Measurements from ENCODE around the gene AKAP12.

The AKAP12 gene

GRCh38 chr6:151255811-151256210 lies 16.0 kb downstream of the AKAP12 start:
- Histone ChIP-seq H3K4me3 (ENCODE audit: low read depth, low read length) (no peak overlapping the region), H2AFZ (no peak overlapping the region), H3K4me1 (no peaks in the 10 kb centered on the region), H3K27ac (no peak overlapping the region), H3K79me2 (no peaks in the 10 kb centered on the region), H3K27me3 (ENCODE audit: control insufficient read depth, insufficient read depth, low read length) (no peaks in the 10 kb centered on the region), H3K9ac (no peak overlapping the region), H3K4me2 (ENCODE audit: low read length) (no peak overlapping the region), H3K9me3 (ENCODE audit: control insufficient read depth, low read length) (no peaks in the 10 kb centered on the region), H3K36me3 (ENCODE audit: control insufficient read depth, insufficient read depth, low read length) (no peaks in the 10 kb centered on the region)
- no peak for TF ChIP-seq CTCF (IDR thresholded peaks at IDR 0.05)

GRCh38 chr6:151257985-151258445 lies 18.2 kb downstream of the AKAP12 start:
- H2AFZ ChIP-seq = no peak overlapping the region
- H3K4me1 ChIP-seq = no peaks in the 10 kb centered on the region
- no peak overlapping the region for H3K4me3 ChIP-seq (ENCODE audit: low read depth, low read length)
- no peaks in the 10 kb centered on the region for H3K36me3 ChIP-seq (ENCODE audit: control insufficient read depth, insufficient read depth, low read length)
- H3K4me2 ChIP-seq (ENCODE audit: low read length) = no peak overlapping the region
- H3K79me2 ChIP-seq = no peaks in the 10 kb centered on the region
- TF ChIP-seq CTCF (IDR thresholded peaks at IDR 0.05) = no peak
- H3K9me3 ChIP-seq (ENCODE audit: control insufficient read depth, low read length) = no peaks in the 10 kb centered on the region
- H3K9ac ChIP-seq = no peak overlapping the region
- no peak overlapping the region for H3K27ac ChIP-seq
- no peaks in the 10 kb centered on the region for H3K27me3 ChIP-seq (ENCODE audit: control insufficient read depth, insufficient read depth, low read length)

GRCh38 chr6:151260205-151260604 lies 20.4 kb downstream of the AKAP12 start:
- Histone ChIP-seq H2AFZ (no peak overlapping the region), H3K4me3 (ENCODE audit: low read depth, low read length) (no peak overlapping the region), H3K27me3 (ENCODE audit: control insufficient read depth, insufficient read depth, low read length) (no peaks in the 10 kb centered on the region), H3K79me2 (no peaks in the 10 kb centered on the region), H3K4me2 (ENCODE audit: low read length) (no peak overlapping the region), H3K9ac (no peak overlapping the region), H3K27ac (no peak overlapping the region), H3K4me1 (no peaks in the 10 kb centered on the region), H3K36me3 (ENCODE audit: control insufficient read depth, insufficient read depth, low read length) (no peaks in the 10 kb centered on the region), H3K9me3 (ENCODE audit: control insufficient read depth, low read length) (no peaks in the 10 kb centered on the region)
- no peak for TF ChIP-seq CTCF (IDR thresholded peaks at IDR 0.05)

GRCh38 chr6:151263035-151263434 lies 23.3 kb downstream of the AKAP12 start:
- TF ChIP-seq CTCF (IDR thresholded peaks at IDR 0.05) = no peak
- no peak overlapping the region for H3K4me3 ChIP-seq (ENCODE audit: low read depth, low read length)
- no peak overlapping the region for H2AFZ ChIP-seq
- no peak overlapping the region for H3K27ac ChIP-seq
- no peaks in the 10 kb centered on the region for H3K9me3 ChIP-seq (ENCODE audit: control insufficient read depth, low read length)
- H3K79me2 ChIP-seq = no peaks in the 10 kb centered on the region
- no peaks in the 10 kb centered on the region for H3K27me3 ChIP-seq (ENCODE audit: control insufficient read depth, insufficient read depth, low read length)
- H3K36me3 ChIP-seq (ENCODE audit: control insufficient read depth, insufficient read depth, low read length) = no peaks in the 10 kb centered on the region
- H3K9ac ChIP-seq = no peak overlapping the region
- H3K4me1 ChIP-seq = no peaks in the 10 kb centered on the region
- H3K4me2 ChIP-seq (ENCODE audit: low read length) = no peak overlapping the region

- no peak overlapping the region for H3K9ac ChIP-seq
- no peak overlapping the region for H3K27ac ChIP-seq
- H2AFZ ChIP-seq = no peak overlapping the region
- no peaks in the 10 kb centered on the region for H3K9me3 ChIP-seq (ENCODE audit: control insufficient read depth, low read length)
- H3K4me1 ChIP-seq = no peaks in the 10 kb centered on the region
- H3K4me3 ChIP-seq (ENCODE audit: low read depth, low read length) = no peak overlapping the region
- no peaks in the 10 kb centered on the region for H3K36me3 ChIP-seq (ENCODE audit: control insufficient read depth, insufficient read depth, low read length)
- H3K4me2 ChIP-seq (ENCODE audit: low read length) = no peak overlapping the region
- no peak for TF ChIP-seq CTCF (IDR thresholded peaks at IDR 0.05)
- no peaks in the 10 kb centered on the region for H3K27me3 ChIP-seq (ENCODE audit: control insufficient read depth, insufficient read depth, low read length)
- no peaks in the 10 kb centered on the region for H3K79me2 ChIP-seq
These were observed 24.2 kb downstream of the AKAP12 start for GRCh38 chr6:151263967-151264366.

All from parathyroid adenoma (tissue), 2 donors.